ENCODE measurements around the gene RIPOR2. TPM values are rescaled to one million over a fixed set of nuclear protein-coding genes. Genes with fewer than 3 reads are reported as not detected.

The RIPOR2 gene
- total RNA-seq, 4 donors from 2014 or later: 1.2 to 16.7 (median 5.2) TPM

- WGBS, 2 donors (ENCODE audit: low coverage in 1 of 2): 40 to 42% methylated on average over 1 to 3 of the region's 3 CpGs
These were observed 36.7 kb upstream of the RIPOR2 start for GRCh38 chr6:24972311-24972958.

GRCh38 chr6:24971067-24971466 is 35.3 kb upstream of the RIPOR2 start:
- intact Hi-C loops (cut with DNase I; ENCODE audit: low total_unique reads) (no loop called here), in situ Hi-C loops (cut with MboI; ENCODE audit: low pct_ligation_motif_present in 1 of 4, low pct_unique_long_range_greater_than_20kb in 1 of 4, low sequenced_read_pairs in 3 of 4) (no loop called here)
- H3K4me1 ChIP-seq: no peaks in the 10 kb centered on the region
- TF ChIP-seq POLR2AphosphoS5 (IDR thresholded peaks at IDR 0.05): no peak
- no peak for TF ChIP-seq EP300 (IDR thresholded peaks at IDR 0.05; ENCODE audit: low read depth)
- TF ChIP-seq POLR2A (IDR thresholded peaks at IDR 0.05): no peak
- TF ChIP-seq CTCF (IDR thresholded peaks at IDR 0.05): no peak
- no peak overlapping the region for H3K4me3 ChIP-seq
- no peaks in the 10 kb centered on the region for H3K9me3 ChIP-seq
- H3K36me3 ChIP-seq: no peaks in the 10 kb centered on the region
- DNase-seq: no peak
- no peak overlapping the region for H3K27ac ChIP-seq
- 96 to 100% methylated on average over 1 to 2 of the region's 2 CpGs for WGBS, 2 donors (ENCODE audit: low coverage in 1 of 2)
- no peaks in the 10 kb centered on the region for H3K27me3 ChIP-seq

More at GRCh38 chr6:24972311-24972958, 36.7 kb upstream of the RIPOR2 start:
- DNase-seq: no peak
- no peaks in the 10 kb centered on the region for H3K36me3 ChIP-seq
- no peak for TF ChIP-seq POLR2AphosphoS5 (IDR thresholded peaks at IDR 0.05)
- TF ChIP-seq POLR2A (IDR thresholded peaks at IDR 0.05): no peak
- TF ChIP-seq CTCF (IDR thresholded peaks at IDR 0.05): no peak
- no peak for TF ChIP-seq EP300 (IDR thresholded peaks at IDR 0.05; ENCODE audit: low read depth)
- H3K4me3 ChIP-seq: no peak overlapping the region
- in situ Hi-C loops (cut with MboI; ENCODE audit: low pct_ligation_motif_present in 1 of 4, low pct_unique_long_range_greater_than_20kb in 1 of 4, low sequenced_read_pairs in 3 of 4) (no loop called here), intact Hi-C loops (cut with DNase I; ENCODE audit: low total_unique reads) (no loop called here)
- H3K27ac ChIP-seq: no peak overlapping the region
- no peaks in the 10 kb centered on the region for H3K4me1 ChIP-seq
- H3K27me3 ChIP-seq: no peaks in the 10 kb centered on the region
- no peaks in the 10 kb centered on the region for H3K9me3 ChIP-seq

- in situ Hi-C loops (cut with MboI; ENCODE audit: low pct_ligation_motif_present in 1 of 4, low pct_unique_long_range_greater_than_20kb in 1 of 4, low sequenced_read_pairs in 3 of 4): no loop called here
- H3K27me3 ChIP-seq: no peaks in the 10 kb centered on the region
These were observed 33.6 kb upstream of the RIPOR2 start for GRCh38 chr6:24969343-24969860.

GRCh38 chr6:24968783-24969182 is 33.0 kb upstream of the RIPOR2 start:
- no peak for TF ChIP-seq POLR2AphosphoS5 (IDR thresholded peaks at IDR 0.05)
- no peak for TF ChIP-seq POLR2A (IDR thresholded peaks at IDR 0.05)
- no peak for TF ChIP-seq CTCF (IDR thresholded peaks at IDR 0.05)
- no peak for TF ChIP-seq EP300 (IDR thresholded peaks at IDR 0.05; ENCODE audit: low read depth)
- Histone ChIP-seq H3K4me3 (no peak overlapping the region), H3K27me3 (no peaks in the 10 kb centered on the region), H3K27ac (no peak overlapping the region), H3K36me3 (no peaks in the 10 kb centered on the region), H3K4me1 (no peaks in the 10 kb centered on the region), H3K9me3 (no peaks in the 10 kb centered on the region)
- in situ Hi-C loops (cut with MboI; ENCODE audit: low pct_ligation_motif_present in 1 of 4, low pct_unique_long_range_greater_than_20kb in 1 of 4, low sequenced_read_pairs in 3 of 4): no loop called here
- DNase-seq: no peak
- 60 to 83% methylated on average over 1 to 5 of the region's 5 CpGs for WGBS, 2 donors (ENCODE audit: low coverage in 1 of 2)
- intact Hi-C loops (cut with DNase I; ENCODE audit: low total_unique reads): no loop called here

More at GRCh38 chr6:24969343-24969860, 33.6 kb upstream of the RIPOR2 start:
- intact Hi-C loops (cut with DNase I; ENCODE audit: low total_unique reads): no loop called here
- no peak overlapping the region for H3K4me3 ChIP-seq
- no peaks in the 10 kb centered on the region for H3K9me3 ChIP-seq
- WGBS, 2 donors (ENCODE audit: low coverage in 1 of 2): 86 to 100% methylated on average over 1 to 2 of the region's 2 CpGs
- H3K36me3 ChIP-seq: no peaks in the 10 kb centered on the region
- H3K27ac ChIP-seq: no peak overlapping the region
- no peak for TF ChIP-seq CTCF (IDR thresholded peaks at IDR 0.05)
- no peak for TF ChIP-seq POLR2AphosphoS5 (IDR thresholded peaks at IDR 0.05)
- TF ChIP-seq EP300 (IDR thresholded peaks at IDR 0.05; ENCODE audit: low read depth): no peak
- TF ChIP-seq POLR2A (IDR thresholded peaks at IDR 0.05): no peak
- no peaks in the 10 kb centered on the region for H3K4me1 ChIP-seq
- DNase-seq: no peak

All from transverse colon (tissue), 4 donors.